H9 (cell line): ENCODE data around the gene PLSCR5. TPM values are rescaled to one million over a fixed set of nuclear protein-coding genes. Genes with fewer than 3 reads are reported as not detected.
A peak's percentile ranks its signal among the peaks of the same experiment; 100 is the strongest.

Source experiments
- DNase-seq: peaks from one replicate; pipeline ENCODE4 v3.0.0-alpha.2; 2017
- H2AFZ ChIP-seq: one replicate; pipeline ENCODE4 v1.6.1; 2013; ENCODE audit warnings: mild to moderate bottlenecking, low read length, control low read depth, moderate library complexity
- H2AK5ac ChIP-seq: 2 replicates; pipeline ENCODE4 v1.6.1; 2013; ENCODE audit warnings: low read length, control low read depth, mixed read lengths; ENCODE audit not compliant: insufficient read length
- H2BK120ac ChIP-seq: one replicate; pipeline ENCODE4 v1.6.1; 2013; ENCODE audit warnings: low read depth, mild to moderate bottlenecking, low read length, control low read depth, inconsistent platforms; ENCODE audit not compliant: poor library complexity, severe bottlenecking
- H2BK12ac ChIP-seq: 2 replicates; pipeline ENCODE4 v1.6.1; 2013; ENCODE audit warnings: low read length, control low read depth, mixed read lengths, low read depth; ENCODE audit not compliant: insufficient read length
- H2BK15ac ChIP-seq: 2 replicates; pipeline ENCODE4 v1.6.1; 2013; ENCODE audit warnings: low read depth, low read length, control low read depth
- H2BK20ac ChIP-seq: one replicate; pipeline ENCODE4 v1.6.1; 2013; ENCODE audit warnings: low read depth, mild to moderate bottlenecking, low read length, control low read depth, inconsistent platforms; ENCODE audit not compliant: poor library complexity, severe bottlenecking
- H2BK5ac ChIP-seq: 2 replicates; pipeline ENCODE4 v1.6.1; 2013; ENCODE audit warnings: low read length, control low read depth, mixed read lengths; ENCODE audit not compliant: insufficient read length
- H3K14ac ChIP-seq: 2 replicates; pipeline ENCODE4 v1.6.1; 2013; ENCODE audit warnings: low read length, control low read depth; ENCODE audit not compliant: insufficient read depth
- H3K18ac ChIP-seq: 2 replicates; pipeline ENCODE4 v1.6.1; 2013; ENCODE audit warnings: low read depth, mild to moderate bottlenecking, mixed read lengths, low read length, control low read depth; ENCODE audit not compliant: insufficient read length
- H3K23ac ChIP-seq: 2 replicates; pipeline ENCODE4 v1.6.1; 2013; ENCODE audit warnings: low read length, control low read depth, mixed read lengths, low read depth; ENCODE audit not compliant: insufficient read length
- H3K23me2 ChIP-seq: 2 replicates; pipeline ENCODE4 v1.6.1; 2013; ENCODE audit warnings: low read depth, mild to moderate bottlenecking, mixed read lengths, low read length, control low read depth; ENCODE audit not compliant: insufficient read length, poor library complexity, severe bottlenecking
- H3K27ac ChIP-seq: 2 replicates; pipeline ENCODE4 v1.5.1; 2013; ENCODE audit warnings: low read length, control low read depth, mixed read lengths, low read depth; ENCODE audit not compliant: insufficient read length
- H3K27me3 ChIP-seq: 2 replicates; pipeline ENCODE4 v1.6.1; 2013; ENCODE audit warnings: low read length, control low read depth, inconsistent platforms; ENCODE audit not compliant: insufficient read depth
- H3K4ac ChIP-seq: 2 replicates; pipeline ENCODE4 v1.6.1; 2013; ENCODE audit warnings: low read depth, mild to moderate bottlenecking, control low read depth, inconsistent platforms, low read length, moderate library complexity
- H3K4me1 ChIP-seq: 2 replicates; pipeline ENCODE4 v1.6.1; 2013; ENCODE audit warnings: low read length, control low read depth, inconsistent platforms; ENCODE audit not compliant: insufficient read depth
- H3K4me2 ChIP-seq: 2 replicates; pipeline ENCODE4 v1.6.1; 2013; ENCODE audit warnings: low read length, control low read depth, mixed read lengths; ENCODE audit not compliant: insufficient read length, insufficient read depth
- H3K56ac ChIP-seq: 2 replicates; pipeline ENCODE4 v1.6.1; 2013; ENCODE audit warnings: low read depth, mild to moderate bottlenecking, mixed read lengths, low read length, control low read depth; ENCODE audit not compliant: insufficient read length
- H3K79me1 ChIP-seq: 2 replicates; pipeline ENCODE4 v1.6.1; 2013; ENCODE audit warnings: low read depth, mild to moderate bottlenecking, moderate library complexity, low read length, control low read depth, inconsistent platforms; ENCODE audit not compliant: insufficient read depth, poor library complexity, severe bottlenecking
- H3K79me2 ChIP-seq: 2 replicates; pipeline ENCODE4 v1.6.1; 2013; ENCODE audit warnings: low read length, control low read depth, inconsistent platforms; ENCODE audit not compliant: insufficient read depth
- H3K9ac ChIP-seq: 2 replicates; pipeline ENCODE4 v1.6.1; 2013; ENCODE audit warnings: low read length, control low read depth, mixed read lengths; ENCODE audit not compliant: insufficient read length; ENCODE audit errors: extremely low read depth
- H3K9me3 ChIP-seq: one replicate; pipeline ENCODE4 v1.6.1; 2013; ENCODE audit warnings: low read depth, low read length, inconsistent platforms; ENCODE audit not compliant: control insufficient read depth
- H3T11ph ChIP-seq: one replicate; pipeline ENCODE4 v1.6.1; 2013; ENCODE audit warnings: mild to moderate bottlenecking, low read length, control low read depth, inconsistent platforms
- H4K20me1 ChIP-seq: one replicate; pipeline ENCODE4 v1.6.1; 2013; ENCODE audit not compliant: control insufficient read depth, insufficient read length, insufficient read depth
- H4K5ac ChIP-seq: 2 replicates; pipeline ENCODE4 v1.6.1; 2013; ENCODE audit warnings: low read depth, mild to moderate bottlenecking, mixed read lengths, low read length, control low read depth; ENCODE audit not compliant: insufficient read length
- H4K8ac ChIP-seq: replicated peaks from 2 replicates; pipeline ENCODE4 v1.6.1; 2013; ENCODE audit warnings: low read length, control low read depth, mixed read lengths, low read depth; ENCODE audit not compliant: insufficient read length
- H4K91ac ChIP-seq: 2 replicates; pipeline ENCODE4 v1.6.1; 2013; ENCODE audit warnings: low read depth, mild to moderate bottlenecking, moderate library complexity, mixed read lengths, low read length, control low read depth; ENCODE audit not compliant: insufficient read length
- H3K27ac Mint-ChIP-seq, 3 experiments: 2 replicates in 2 of 3; 3 replicates in 1 of 3; pipeline ENCODE4 v1.8.0; 2020 to 2021; ENCODE audit warnings: mixed read lengths in 3 of 3, mild to moderate bottlenecking in 1 of 3, moderate library complexity in 1 of 3
- H3K27me3 Mint-ChIP-seq: 2 replicates; pipeline ENCODE4 v1.8.0; 2021; ENCODE audit warnings: low read depth, mild to moderate bottlenecking, moderate library complexity, mixed read lengths
- H3K36me3 Mint-ChIP-seq, 3 experiments: 2 replicates in 2 of 3; 3 replicates in 1 of 3; pipeline ENCODE4 v1.8.0; 2020 to 2021; ENCODE audit warnings: low read depth in 3 of 3, mixed read lengths in 3 of 3; ENCODE audit not compliant: insufficient read depth in 1 of 3
- H3K4me1 Mint-ChIP-seq, 2 experiments: 2 replicates each; pipeline ENCODE4 v1.8.0; 2020; ENCODE audit warnings: mixed read lengths in 2 of 2
- H3K4me3 Mint-ChIP-seq, 2 experiments: 2 replicates in 1 of 2; 3 replicates in 1 of 2; pipeline ENCODE4 v1.8.0; 2020 to 2021; ENCODE audit warnings: mild to moderate bottlenecking in 2 of 2, mixed read lengths in 2 of 2, moderate library complexity in 1 of 2
- H3K9me3 Mint-ChIP-seq, 2 experiments: 2 replicates in 1 of 2; 3 replicates in 1 of 2; pipeline ENCODE4 v1.8.0; 2020; ENCODE audit warnings: mild to moderate bottlenecking in 2 of 2, mixed read lengths in 2 of 2, moderate library complexity in 1 of 2
- CTCF ChIP-seq: fragments of 200-600 bp; sonication (generic); conservative IDR thresholded peaks from 3 replicates; pipeline ENCODE4 v1.8.0; 2021; ENCODE audit warnings: antibody characterized with exemption, mild to moderate bottlenecking
- WGBS: extraction: QIAGEN DNeasy Blood & Tissue Kit; methylation state at CpG from one replicate; pipeline ENCODE4 v1.1.7; 2013; ENCODE audit warnings: missing lambda C conversion rate, low lambda C conversion rate, mixed read lengths; ENCODE audit not compliant: insufficient read length; ENCODE audit errors: extremely low coverage; 5-methylcytosine and 5-hydroxymethylcytosine counted together
- total RNA-seq: library from RNA; stranded (reverse); gene quantifications from 2 replicates; pipeline ENCODE4 v1.2.1, GENCODE V29; 2021

Gene PLSCR5
- total RNA-seq, 1 experiment from 2014 or later = not detected

- Histone ChIP-seq H4K91ac (no peak overlapping the region), H3K9ac (no peak overlapping the region), H3K27ac (no peak overlapping the region), H4K5ac (no peak overlapping the region), H3K27me3 (no peaks in the 10 kb centered on the region), H3K14ac (no peak overlapping the region), H3T11ph (no peak overlapping the region), H2BK15ac (no peak overlapping the region), H3K4me2 (no peak overlapping the region), H2AFZ (peak overlapping the region; percentile 50), H3K4me1 (no peaks in the 10 kb centered on the region), H4K8ac (no peak overlapping the region), H2BK20ac (no peak overlapping the region), H2AK5ac (no peak overlapping the region), H3K79me2 (no peaks in the 10 kb centered on the region), H3K23me2 (no peaks in the 10 kb centered on the region), H3K4ac (no peak overlapping the region), H3K56ac (no peak overlapping the region), H3K23ac (no peak overlapping the region), H3K79me1 (no peaks in the 10 kb centered on the region), H2BK12ac (no peak overlapping the region), H3K18ac (no peak overlapping the region), H3K9me3 (no peaks in the 10 kb centered on the region), H2BK5ac (no peak overlapping the region), H4K20me1 (no peaks in the 10 kb centered on the region), H2BK120ac (no peak overlapping the region)
- WGBS = no CpG with 5 or more reads among the region's 2 CpGs
- Mint-ChIP-seq H3K27me3 (no peaks in the 10 kb centered on the region), H3K36me3 (no peaks in the 10 kb centered on the region), H3K9me3 (no peaks in the 10 kb centered on the region; a peak in 1 of 5 replicates), H3K27ac (no peak overlapping the region), H3K4me1 (peaks cover 0 to 5% of the 10 kb centered on the region in 2 experiments; a peak in 2 of 4 replicates), H3K4me3 (no peak overlapping the region)
- DNase-seq = no peak
- no peak for TF ChIP-seq CTCF
These were observed 31.7 kb upstream of the PLSCR5 start for GRCh38 chr3:146636881-146637280.
